ENCODE measurements around the gene NCKAP5. TPM values are rescaled to one million over a fixed set of nuclear protein-coding genes. Genes with fewer than 3 reads are reported as not detected.

Gene NCKAP5
- total RNA-seq, 4 donors from 2014 or later: 0.55 to 6.6 (median 3.3) TPM; not detected in 1

- Histone ChIP-seq H3K4me1 (no peaks in the 10 kb centered on the region), H3K9me3 (peaks cover 0 to 5% of the 10 kb centered on the region in 2 donors), H3K36me3 (no peaks in the 10 kb centered on the region), H3K4me3 (no peak overlapping the region), H3K27me3 (no peaks in the 10 kb centered on the region), H3K27ac (no peak overlapping the region)
- no peak for TF ChIP-seq POLR2A (IDR thresholded peaks at IDR 0.05)
- TF ChIP-seq CTCF (IDR thresholded peaks at IDR 0.05): no peak
- intact Hi-C loops (cut with DNase I; ENCODE audit: low total_unique reads): no loop called here
- DNase-seq: no peak
Measured at GRCh38 chr2:132891498-132891897, 676.8 kb downstream of the NCKAP5 start.

GRCh38 chr2:132886574-132886973 lies 681.7 kb downstream of the NCKAP5 start:
- Histone ChIP-seq H3K36me3 (no peaks in the 10 kb centered on the region), H3K27me3 (no peaks in the 10 kb centered on the region), H3K4me3 (no peak overlapping the region), H3K4me1 (no peaks in the 10 kb centered on the region), H3K9me3 (peaks cover 0 to 9% of the 10 kb centered on the region in 2 donors), H3K27ac (no peak overlapping the region)
- intact Hi-C loops (cut with DNase I; ENCODE audit: low total_unique reads): no loop called here
- TF ChIP-seq CTCF (IDR thresholded peaks at IDR 0.05): no peak
- TF ChIP-seq POLR2A (IDR thresholded peaks at IDR 0.05): no peak
- no peak for DNase-seq

- no peaks in the 10 kb centered on the region for H3K4me1 ChIP-seq
- intact Hi-C loops (cut with DNase I; ENCODE audit: low total_unique reads): no loop called here
- no peaks in the 10 kb centered on the region for H3K27me3 ChIP-seq
- no peak overlapping the region for H3K4me3 ChIP-seq
- H3K36me3 ChIP-seq: no peaks in the 10 kb centered on the region
- peaks cover 0 to 9% of the 10 kb centered on the region in 2 donors for H3K9me3 ChIP-seq
- no peak for DNase-seq
- TF ChIP-seq CTCF (IDR thresholded peaks at IDR 0.05): no peak
- TF ChIP-seq POLR2A (IDR thresholded peaks at IDR 0.05): no peak
- no peak overlapping the region for H3K27ac ChIP-seq
Measured at GRCh38 chr2:132884705-132885104, 683.6 kb downstream of the NCKAP5 start.

GRCh38 chr2:132884292-132884691 lies 684.0 kb downstream of the NCKAP5 start:
- peaks cover 0 to 9% of the 10 kb centered on the region in 2 donors for H3K9me3 ChIP-seq
- no peak for TF ChIP-seq CTCF (IDR thresholded peaks at IDR 0.05)
- TF ChIP-seq POLR2A (IDR thresholded peaks at IDR 0.05): no peak
- no peak overlapping the region for H3K4me3 ChIP-seq
- no peaks in the 10 kb centered on the region for H3K36me3 ChIP-seq
- no peaks in the 10 kb centered on the region for H3K27me3 ChIP-seq
- intact Hi-C loops (cut with DNase I; ENCODE audit: low total_unique reads): no loop called here
- DNase-seq: no peak
- no peak overlapping the region for H3K27ac ChIP-seq
- no peaks in the 10 kb centered on the region for H3K4me1 ChIP-seq

- Histone ChIP-seq H3K4me3 (no peak overlapping the region), H3K27ac (no peak overlapping the region), H3K36me3 (no peaks in the 10 kb centered on the region), H3K27me3 (no peaks in the 10 kb centered on the region), H3K9me3 (peaks cover 0 to 9% of the 10 kb centered on the region in 2 donors), H3K4me1 (no peaks in the 10 kb centered on the region)
- DNase-seq: no peak
- no peak for TF ChIP-seq CTCF (IDR thresholded peaks at IDR 0.05)
- no peak for TF ChIP-seq POLR2A (IDR thresholded peaks at IDR 0.05)
- intact Hi-C loops (cut with DNase I; ENCODE audit: low total_unique reads): no loop called here
Measured at GRCh38 chr2:132883430-132883829, 684.8 kb downstream of the NCKAP5 start.
